Sigmoid colon (tissue), 4 donors: ENCODE measurements around the gene TSPEAR.

ENCODE experiments used
- POLR2A ChIP-seq, 2 donors: fragments of 450-650 bp; IDR thresholded peaks; one replicate each; pipeline ENCODE4 v1.6.1; 2016; ENCODE audit warnings: antibody characterized with exemption in 2 of 2, mild to moderate bottlenecking in 2 of 2, moderate library complexity in 2 of 2
- POLR2AphosphoS5 ChIP-seq, 4 donors: sonication (generic); formaldehyde crosslinking; IDR thresholded peaks; one replicate each; pipeline ENCODE4 v1.6.1; 2017; ENCODE audit warnings: antibody characterized with exemption in 4 of 4
- TF ChIP-seq, protein P1 (sequence below), 4 experiments: fragments of 450-650 bp in 3 of 4; fragments of 200-600 bp in 1 of 4; IDR thresholded peaks; one replicate each; pipeline ENCODE4 v1.5.1; 2016 to 2019; ENCODE audit warnings: antibody characterized with exemption in 4 of 4, mild to moderate bottlenecking in 3 of 4, moderate library complexity in 2 of 4

- TF ChIP-seq POLR2A (IDR thresholded peaks at IDR 0.05), result no peak
- TF ChIP-seq, protein P1, sequence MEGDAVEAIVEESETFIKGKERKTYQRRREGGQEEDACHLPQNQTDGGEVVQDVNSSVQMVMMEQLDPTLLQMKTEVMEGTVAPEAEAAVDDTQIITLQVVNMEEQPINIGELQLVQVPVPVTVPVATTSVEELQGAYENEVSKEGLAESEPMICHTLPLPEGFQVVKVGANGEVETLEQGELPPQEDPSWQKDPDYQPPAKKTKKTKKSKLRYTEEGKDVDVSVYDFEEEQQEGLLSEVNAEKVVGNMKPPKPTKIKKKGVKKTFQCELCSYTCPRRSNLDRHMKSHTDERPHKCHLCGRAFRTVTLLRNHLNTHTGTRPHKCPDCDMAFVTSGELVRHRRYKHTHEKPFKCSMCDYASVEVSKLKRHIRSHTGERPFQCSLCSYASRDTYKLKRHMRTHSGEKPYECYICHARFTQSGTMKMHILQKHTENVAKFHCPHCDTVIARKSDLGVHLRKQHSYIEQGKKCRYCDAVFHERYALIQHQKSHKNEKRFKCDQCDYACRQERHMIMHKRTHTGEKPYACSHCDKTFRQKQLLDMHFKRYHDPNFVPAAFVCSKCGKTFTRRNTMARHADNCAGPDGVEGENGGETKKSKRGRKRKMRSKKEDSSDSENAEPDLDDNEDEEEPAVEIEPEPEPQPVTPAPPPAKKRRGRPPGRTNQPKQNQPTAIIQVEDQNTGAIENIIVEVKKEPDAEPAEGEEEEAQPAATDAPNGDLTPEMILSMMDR (IDR thresholded peaks at IDR 0.05), result no peak
- TF ChIP-seq POLR2AphosphoS5 (IDR thresholded peaks at IDR 0.05), result no peak
These were observed 247.0 kb downstream of the TSPEAR start for GRCh38 chr21:44464351-44464750.
